Measurements from ENCODE around the gene USP48.

DNA sequence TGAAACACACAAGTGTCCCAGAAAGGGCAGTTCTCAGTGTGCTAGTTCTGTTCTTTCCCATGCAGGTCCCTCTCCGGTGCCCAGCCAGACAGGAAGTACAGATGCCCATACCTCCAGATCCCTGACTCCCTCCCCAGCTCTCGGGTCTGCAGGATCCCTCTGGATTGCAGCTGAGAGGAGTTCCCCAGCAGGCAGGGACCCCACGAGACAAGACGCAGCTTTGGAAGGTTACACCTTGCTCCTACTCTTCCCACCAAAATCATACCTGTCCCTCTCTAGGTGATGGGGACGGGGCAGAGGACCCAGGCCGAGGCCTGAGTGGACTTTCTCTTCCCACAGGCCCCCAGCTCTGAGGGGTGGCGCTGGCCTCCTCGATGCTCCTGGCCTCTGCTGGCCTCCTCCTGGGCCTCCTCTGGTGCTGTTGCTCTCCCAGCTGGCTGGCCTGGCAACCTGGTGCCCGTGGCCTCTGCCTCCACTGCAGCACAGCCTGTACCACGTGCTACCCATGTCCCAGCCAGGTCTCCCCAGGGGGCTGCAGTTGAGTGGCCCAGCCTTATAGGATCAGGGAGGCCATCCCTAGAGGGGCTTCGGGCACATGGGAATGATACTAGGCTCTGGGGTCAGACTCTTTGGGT, 38.6 kb upstream of the USP48 start:
- TF ChIP-seq POLR2A (IDR thresholded peaks at IDR 0.05) = no peak
- TF ChIP-seq CTCF (IDR thresholded peaks at IDR 0.05) = no peak
- TF ChIP-seq EP300 (IDR thresholded peaks at IDR 0.05) = no peak
